Body of pancreas (tissue), 4 donors: ENCODE measurements around the gene ANAPC10.

Experiments
- POLR2A ChIP-seq, 3 donors: fragments of 450-650 bp; IDR thresholded peaks; one replicate each; pipeline ENCODE4 v1.6.1; 2016; ENCODE audit warnings: antibody characterized with exemption in 3 of 3, mild to moderate bottlenecking in 2 of 3
- TF ChIP-seq, protein P1 (sequence below), 7 experiments: fragments of 450-650 bp in 4 of 7; fragments of 200-600 bp in 3 of 7; sonication (generic) in 3 of 7; IDR thresholded peaks; one replicate each; pipeline ENCODE4 v1.5.1; 2016 to 2019; ENCODE audit warnings: antibody characterized with exemption in 7 of 7

DNA sequence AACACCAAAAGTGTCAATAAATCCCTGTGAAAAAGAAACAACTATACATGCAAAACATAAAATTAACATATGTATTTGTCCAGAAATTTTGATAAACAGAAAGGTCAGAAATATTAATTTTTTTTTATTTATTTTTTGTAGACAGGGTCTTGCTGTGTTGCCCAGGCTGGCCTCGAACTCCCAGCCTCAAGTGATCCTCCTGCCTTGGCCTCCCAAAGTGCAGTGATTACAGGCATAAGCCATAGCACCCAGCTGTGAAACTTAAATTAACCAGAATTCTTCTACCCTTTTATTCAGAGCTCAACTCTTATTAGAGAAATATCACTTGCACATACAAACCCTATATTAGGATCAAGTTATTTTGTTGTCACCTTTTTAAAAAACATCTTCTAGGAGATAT lies 16.2 kb downstream of the ANAPC10 start:
- TF ChIP-seq, protein P1, sequence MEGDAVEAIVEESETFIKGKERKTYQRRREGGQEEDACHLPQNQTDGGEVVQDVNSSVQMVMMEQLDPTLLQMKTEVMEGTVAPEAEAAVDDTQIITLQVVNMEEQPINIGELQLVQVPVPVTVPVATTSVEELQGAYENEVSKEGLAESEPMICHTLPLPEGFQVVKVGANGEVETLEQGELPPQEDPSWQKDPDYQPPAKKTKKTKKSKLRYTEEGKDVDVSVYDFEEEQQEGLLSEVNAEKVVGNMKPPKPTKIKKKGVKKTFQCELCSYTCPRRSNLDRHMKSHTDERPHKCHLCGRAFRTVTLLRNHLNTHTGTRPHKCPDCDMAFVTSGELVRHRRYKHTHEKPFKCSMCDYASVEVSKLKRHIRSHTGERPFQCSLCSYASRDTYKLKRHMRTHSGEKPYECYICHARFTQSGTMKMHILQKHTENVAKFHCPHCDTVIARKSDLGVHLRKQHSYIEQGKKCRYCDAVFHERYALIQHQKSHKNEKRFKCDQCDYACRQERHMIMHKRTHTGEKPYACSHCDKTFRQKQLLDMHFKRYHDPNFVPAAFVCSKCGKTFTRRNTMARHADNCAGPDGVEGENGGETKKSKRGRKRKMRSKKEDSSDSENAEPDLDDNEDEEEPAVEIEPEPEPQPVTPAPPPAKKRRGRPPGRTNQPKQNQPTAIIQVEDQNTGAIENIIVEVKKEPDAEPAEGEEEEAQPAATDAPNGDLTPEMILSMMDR (IDR thresholded peaks at IDR 0.05): no peak
- no peak for TF ChIP-seq POLR2A (IDR thresholded peaks at IDR 0.05)
